Endothelial cell of coronary artery (primary cell): ENCODE results near the gene RBM41. TPM values are rescaled to one million over a fixed set of nuclear protein-coding genes. Genes with fewer than 3 reads are reported as not detected.

Source experiments
- total RNA-seq: library from RNA; depleted of rRNA; stranded (reverse); fragments of >200 nt; gene quantifications from 2 replicates; pipeline ENCODE4 v1.2.3, GENCODE V29; 2014

The RBM41 gene
- total RNA-seq: 10.7 and 11.7 TPM in 2 replicates

GRCh38 chrX:107118322-107119147 lies at the start of gene RBM41:
Gene RBM41, minus strand, starts transcription at chrX:107118822. Its CDS starts 49 bp downstream, at chrX:107118773.

Other genes starting within 250 kb of the RBM41 start
- gene RIPPLY1, start 215.5 kb downstream of the RBM41 start, total RNA-seq: not detected in 2 replicates
- not detected in 2 replicates for gene CLDN2, start 198.4 kb downstream of the RBM41 start, total RNA-seq
- 13.6 and 14.3 TPM in 2 replicates for gene MORC4, start 118.6 kb downstream of the RBM41 start, total RNA-seq
- gene NUP62CL, start 87.6 kb upstream of the RBM41 start, total RNA-seq: not detected in 2 replicates
- gene DNAAF6, start 87.8 kb upstream of the RBM41 start, total RNA-seq: not detected in 2 replicates